ENCODE data around the gene ZCCHC24.

ZCCHC24 gene

GRCh38 chr10:79361726-79362397 lies 83.6 kb downstream of the ZCCHC24 start:
- peak; percentile 65 for DNase-seq (ENCODE audit: low read depth)
- TF ChIP-seq CTCF (conservative IDR thresholded peaks at IDR 0.05; ENCODE audit: low read length) = no peak
- H3K4me3 ChIP-seq (ENCODE audit: low read length) = no peak overlapping the region

GRCh38 chr10:79360499-79361342 lies 84.7 kb downstream of the ZCCHC24 start:
- no peak for DNase-seq (ENCODE audit: low read depth)

GRCh38 chr10:79359816-79360498 lies 85.5 kb downstream of the ZCCHC24 start:
- no peak overlapping the region for H3K4me3 ChIP-seq (ENCODE audit: low read length)
- no peak for TF ChIP-seq CTCF (conservative IDR thresholded peaks at IDR 0.05; ENCODE audit: low read length)
- DNase-seq (ENCODE audit: low read depth) = no peak

More at GRCh38 chr10:79360499-79361342, 84.7 kb downstream of the ZCCHC24 start:
- no peak overlapping the region for H3K4me3 ChIP-seq (ENCODE audit: low read length)
- TF ChIP-seq CTCF (conservative IDR thresholded peaks at IDR 0.05; ENCODE audit: low read length) = no peak

GRCh38 chr10:79358811-79359210 lies 86.6 kb downstream of the ZCCHC24 start:
- no peak for TF ChIP-seq CTCF (conservative IDR thresholded peaks at IDR 0.05; ENCODE audit: low read length)
- DNase-seq (ENCODE audit: low read depth) = no peak
- no peak overlapping the region for H3K4me3 ChIP-seq (ENCODE audit: low read length)

- no peak for DNase-seq (ENCODE audit: low read depth)
- no peak overlapping the region for H3K4me3 ChIP-seq (ENCODE audit: low read length)
- TF ChIP-seq CTCF (conservative IDR thresholded peaks at IDR 0.05; ENCODE audit: low read length) = no peak
These were observed 88.2 kb downstream of the ZCCHC24 start for GRCh38 chr10:79357180-79357579.

- DNase-seq (ENCODE audit: low read depth) = no peak
- no peak for TF ChIP-seq CTCF (conservative IDR thresholded peaks at IDR 0.05; ENCODE audit: low read length)
These were observed 89.3 kb downstream of the ZCCHC24 start for GRCh38 chr10:79356104-79356503.

More at GRCh38 chr10:79356104-79356503, 89.3 kb downstream of the ZCCHC24 start:
- no peak overlapping the region for H3K4me3 ChIP-seq (ENCODE audit: low read length)
